SK-N-SH (cell line): ENCODE results near the gene OR1N1. TPM values are rescaled to one million over a fixed set of nuclear protein-coding genes. Genes with fewer than 3 reads are reported as not detected.

Experiments used
- CTCF ChIA-PET: fragments of 300-600, 350-600 bp; formaldehyde crosslinking; extraction: SDS; loops from one replicate; lab custom pipeline; 2021; lab: Yijun Ruan, JAX
- POLR2A ChIA-PET: fragments of 350-600 bp; sonication (Branson Sonifier 250); formaldehyde crosslinking; extraction: SDS; loops from one replicate; lab custom pipeline; 2020; ENCODE audit warnings: antibody characterized with exemption, inconsistent platforms; lab: Yijun Ruan, JAX
- DNase-seq: peaks from one replicate; pipeline ENCODE4 v3.0.0; 2012
- H2AFZ ChIP-seq: fragments of 200-600 bp; sonication (generic); 2 replicates; pipeline ENCODE4 v1.8.1; 2016; ENCODE audit warnings: antibody characterized with exemption, mild to moderate bottlenecking, low read depth
- H3F3A ChIP-seq: fragments of 200-600 bp; sonication (generic); replicated peaks from 2 replicates; pipeline ENCODE3; 2016; ENCODE audit warnings: antibody characterized with exemption, mild to moderate bottlenecking; ENCODE audit not compliant: insufficient read depth
- H3K27ac ChIP-seq, 2 experiments: fragments of 200-500 bp in 1 of 2; fragments of 200-600 bp in 1 of 2; sonication (Bioruptor generic) in 1 of 2; sonication (generic), shearing (Covaris generic) in 1 of 2; 2 replicates each; pipeline versions ENCODE4 v1.5.1 to v1.6.1; 2014 to 2016; ENCODE audit warnings: low read depth in 2 of 2, inconsistent platforms in 1 of 2, low read length in 1 of 2, mild to moderate bottlenecking in 1 of 2, mixed read lengths in 1 of 2
- H3K27me3 ChIP-seq: fragments of 200-600 bp; sonication (generic), shearing (Covaris generic); 2 replicates; pipeline ENCODE4 v1.6.1; 2016; ENCODE audit warnings: mixed run types; ENCODE audit not compliant: insufficient read depth
- H3K36me3 ChIP-seq, 2 experiments: fragments of 200-500 bp in 1 of 2; fragments of 200-600 bp in 1 of 2; sonication (Bioruptor generic) in 1 of 2; sonication (generic) in 1 of 2; replicated peaks in 1 of 2; 2 replicates each; pipeline versions ENCODE3 to v1.5.1; 2014 to 2016; ENCODE audit warnings: low read length in 1 of 2, mild to moderate bottlenecking in 1 of 2; ENCODE audit not compliant: insufficient read depth in 2 of 2, control insufficient read depth in 1 of 2
- H3K4me1 ChIP-seq, 2 experiments: fragments of 200-500 bp in 1 of 2; fragments of 200-600 bp in 1 of 2; sonication (Bioruptor generic) in 1 of 2; sonication (generic), shearing (Covaris generic) in 1 of 2; 2 replicates each; pipeline versions ENCODE4 v1.5.1 to v1.6.1; 2014 to 2016; ENCODE audit warnings: low read depth in 1 of 2, low read length in 1 of 2, mixed run types in 1 of 2; ENCODE audit not compliant: insufficient read depth in 2 of 2, control insufficient read depth in 1 of 2
- H3K4me2 ChIP-seq: fragments of 200-600 bp; sonication (generic), shearing (Covaris generic); 2 replicates; pipeline ENCODE4 v1.6.1; 2017; ENCODE audit warnings: mixed run types
- H3K4me3 ChIP-seq, 2 experiments: fragments of 200-500 bp in 1 of 2; fragments of 200-600 bp in 1 of 2; sonication (Bioruptor generic) in 1 of 2; sonication (generic), shearing (Covaris generic) in 1 of 2; 2 replicates each; pipeline versions ENCODE4 v1.5.1 to v1.8.1; 2014 to 2016; ENCODE audit warnings: low read depth in 2 of 2, inconsistent platforms in 1 of 2, low read length in 1 of 2, mild to moderate bottlenecking in 1 of 2, mixed read lengths in 1 of 2, moderate library complexity in 1 of 2
- H3K79me2 ChIP-seq: fragments of 200-600 bp; sonication (generic); 2 replicates; pipeline ENCODE4 v1.8.1; 2017; ENCODE audit warnings: mild to moderate bottlenecking; ENCODE audit not compliant: insufficient read depth
- H3K9ac ChIP-seq: fragments of 200-600 bp; sonication (generic); 2 replicates; pipeline ENCODE4 v1.6.1; 2017; ENCODE audit warnings: mixed run types
- H3K9me2 ChIP-seq: fragments of 200-600 bp; sonication (generic); 2 replicates; pipeline ENCODE4 v1.6.1; 2017; ENCODE audit warnings: mixed run types
- H3K9me3 ChIP-seq: fragments of 200-600 bp; sonication (generic); 2 replicates; pipeline ENCODE4 v1.6.1; 2017; ENCODE audit warnings: mixed run types, mild to moderate bottlenecking, moderate library complexity
- H4K20me1 ChIP-seq: fragments of 200-600 bp; sonication (generic); 2 replicates; pipeline ENCODE4 v1.6.1; 2017; ENCODE audit warnings: mild to moderate bottlenecking, mixed run types; ENCODE audit not compliant: insufficient read depth
- CHD2 ChIP-seq: fragments of 150-350 bp; IDR thresholded peaks from 2 replicates; pipeline ENCODE4 v1.6.1; 2018; ENCODE audit warnings: low read length; ENCODE audit not compliant: partially characterized antibody
- CTCF ChIP-seq: fragments of 200-600 bp; sonication (generic); IDR thresholded peaks from 2 replicates; pipeline ENCODE4 v1.6.1; 2017; ENCODE audit warnings: antibody characterized with exemption, mild to moderate bottlenecking, moderate library complexity
- ELF1 ChIP-seq: IDR thresholded peaks from 2 replicates; pipeline ENCODE4 v1.4.0; 2012
- EP300 ChIP-seq, 2 experiments: IDR thresholded peaks; 2 replicates each; pipeline versions ENCODE4 v1.4.0 to v1.6.1; 2012; ENCODE audit warnings: borderline replicate concordance in 1 of 2, low read depth in 1 of 2, low read length in 1 of 2
- EZH2phosphoT487 ChIP-seq: fragments of 200-600 bp; sonication (generic); IDR thresholded peaks from 2 replicates; pipeline ENCODE4 v1.6.1; 2017; ENCODE audit warnings: low read depth, mixed run types, mild to moderate bottlenecking, antibody characterized with exemption, moderate library complexity, borderline replicate concordance
- FOSL2 ChIP-seq: IDR thresholded peaks from 2 replicates; pipeline ENCODE4 v1.4.0; 2012; ENCODE audit warnings: low read depth, mild to moderate bottlenecking, moderate library complexity, borderline replicate concordance
- FOXM1 ChIP-seq: IDR thresholded peaks from 2 replicates; pipeline ENCODE4 v1.4.0; 2012; ENCODE audit warnings: low read depth, mild to moderate bottlenecking
- GATA2 ChIP-seq: sonication (generic); formaldehyde crosslinking; IDR thresholded peaks from 2 replicates; pipeline ENCODE4 v1.5.0; 2020; ENCODE audit warnings: mild to moderate bottlenecking, missing genetic modification reagents
- NFIC ChIP-seq: IDR thresholded peaks from 2 replicates; pipeline ENCODE4 v1.4.0; 2012; ENCODE audit warnings: borderline replicate concordance
- PBX3 ChIP-seq: IDR thresholded peaks from 2 replicates; pipeline ENCODE4; 2012
- RAD21 ChIP-seq: IDR thresholded peaks from 2 replicates; pipeline ENCODE4 v1.6.1; 2012; ENCODE audit warnings: mild to moderate bottlenecking, low read length
- RXRA ChIP-seq: IDR thresholded peaks from 2 replicates; pipeline ENCODE4 v1.4.0; 2012; ENCODE audit warnings: low read depth, mild to moderate bottlenecking, borderline replicate concordance
- SIN3A ChIP-seq: IDR thresholded peaks from 2 replicates; pipeline ENCODE4 v1.6.1; 2012; ENCODE audit warnings: low read depth, mild to moderate bottlenecking, low read length, moderate library complexity, borderline replicate concordance
- SMC3 ChIP-seq: IDR thresholded peaks from 2 replicates; pipeline ENCODE4 v1.6.1; 2012; ENCODE audit warnings: low read depth, low read length, improper control_type of control experiment
- TAF1 ChIP-seq: IDR thresholded peaks from 2 replicates; pipeline ENCODE4 v1.6.1; 2012; ENCODE audit warnings: low read depth, mild to moderate bottlenecking, low read length, moderate library complexity, borderline replicate concordance
- TEAD4 ChIP-seq: IDR thresholded peaks from 2 replicates; pipeline ENCODE4 v1.4.0; 2012; ENCODE audit warnings: mild to moderate bottlenecking, borderline replicate concordance; ENCODE audit not compliant: insufficient read depth
- YY1 ChIP-seq: IDR thresholded peaks from 2 replicates; pipeline ENCODE4 v1.4.0; 2012; ENCODE audit warnings: low read depth, mild to moderate bottlenecking
- ZBTB33 ChIP-seq: IDR thresholded peaks from 2 replicates; pipeline ENCODE4 v1.4.0; 2012; ENCODE audit warnings: low read depth, borderline replicate concordance
- WGBS: methylation state at CpG from one replicate; pipeline ENCODE4 v1.1.6; 2017; ENCODE audit warnings: low lambda C conversion rate; 5-methylcytosine and 5-hydroxymethylcytosine counted together
- polyA plus RNA-seq, 3 experiments: library from polyadenylated mRNA; depleted of rRNA; stranded (reverse); fragments of >200 nt; gene quantifications; 2 replicates each; pipeline ENCODE4 v1.2.3, GENCODE V29; 2012

Gene OR1N1
- polyA plus RNA-seq, 1 of the 3 experiments (the other 2 are of a cell fraction), result not detected

- TF ChIP-seq CTCF (no peak), YY1 (no peak), ZBTB33 (no peak), FOXM1 (no peak), RAD21 (no peak), CHD2 (no peak), TEAD4 (no peak), EZH2phosphoT487 (no peak), SMC3 (no peak)
Measured at GRCh38 chr9:122479062-122479461, 48.0 kb downstream of the OR1N1 start (continued).

- ChIA-PET CTCF (interaction anchor here (1.4 to 4.8 kb wide), 2 partner anchors 13 to 21 kb away, joined by 3 to 32 read pairs; no protein-coding TSS in a partner anchor), POLR2A (no interaction called here)
- Histone ChIP-seq H3K4me2 (no peak within 1 kb of the TSS), H3K36me3 (no peaks in the 10 kb centered on the region), H3K27me3 (no peaks in the 10 kb centered on the region), H2AFZ (no peak within 1 kb of the TSS), H3K27ac (no peak within 1 kb of the TSS), H3K9ac (no peak within 1 kb of the TSS), H3F3A (no peaks in the 10 kb centered on the region), H3K4me3 (no peak within 1 kb of the TSS), H4K20me1 (no peaks in the 10 kb centered on the region), H3K9me2 (no peaks in the 10 kb centered on the region), H3K4me1 (no peaks in the 10 kb centered on the region), H3K79me2 (no peaks in the 10 kb centered on the region), H3K9me3 (no peaks in the 10 kb centered on the region)
- no peak for TF ChIP-seq SIN3A
- TF ChIP-seq EP300 (IDR thresholded peaks at IDR 0.05; ENCODE audit: borderline replicate concordance in 1 of 2, low read depth in 1 of 2, low read length in 1 of 2), result no peak
- TF ChIP-seq PBX3, result no peak
- no peak for TF ChIP-seq FOSL2
- no peak for TF ChIP-seq ZBTB33
- no peak for TF ChIP-seq EZH2phosphoT487
- TF ChIP-seq CTCF, result no peak
- no peak for TF ChIP-seq ELF1
- no peak for TF ChIP-seq NFIC
- no peak for TF ChIP-seq RXRA
- TF ChIP-seq TAF1, result no peak
- TF ChIP-seq GATA2 (CRISPR knock-in tag), result no peak
- WGBS, result 72% methylated on average over 6 of the region's 6 CpGs
- DNase-seq, result no peak
Measured at GRCh38 chr9:122477826-122478225, 49.3 kb downstream of the OR1N1 start, which contains the start of gene OR1J1. Gene OR1J1 (minus strand): TSS chr9:122477926. CDS start chr9:122477926, 0 bp downstream.
